ENCODE results near the gene FNDC10.

FNDC10 gene

GRCh38 chr1:1583347-1584010 lies 16.5 kb downstream of the FNDC10 start:
- H3K9ac ChIP-seq (ENCODE audit: low read depth in 1 of 2, low read length in 2 of 2): no peak overlapping the region
- H3K9me3 ChIP-seq (ENCODE audit: control insufficient read depth in 2 of 2, low read length in 2 of 2): no peaks in the 10 kb centered on the region
- H3K4me1 ChIP-seq (ENCODE audit: control insufficient read depth in 2 of 2, insufficient read depth in 2 of 2, low read length in 2 of 2): no peaks in the 10 kb centered on the region
- no peak overlapping the region for H3K4me3 ChIP-seq (ENCODE audit: low read length in 2 of 2)
- H3K36me3 ChIP-seq (ENCODE audit: control insufficient read depth in 2 of 2, insufficient read depth in 2 of 2, low read length in 2 of 2): no peaks in the 10 kb centered on the region
- peaks cover 3 to 13% of the 10 kb centered on the region in 2 donors for H3K27me3 ChIP-seq (ENCODE audit: control insufficient read depth in 2 of 2, insufficient read depth in 2 of 2, low read length in 2 of 2)
- no peak overlapping the region for H3K27ac ChIP-seq (ENCODE audit: low read depth in 2 of 2, low read length in 2 of 2)

- H3K36me3 ChIP-seq (ENCODE audit: control insufficient read depth in 2 of 2, insufficient read depth in 2 of 2, low read length in 2 of 2): no peaks in the 10 kb centered on the region
- no peaks in the 10 kb centered on the region for H3K4me1 ChIP-seq (ENCODE audit: control insufficient read depth in 2 of 2, insufficient read depth in 2 of 2, low read length in 2 of 2)
- H3K27me3 ChIP-seq (ENCODE audit: control insufficient read depth in 2 of 2, insufficient read depth in 2 of 2, low read length in 2 of 2): peaks cover 3 to 13% of the 10 kb centered on the region in 2 donors
- no peak overlapping the region for H3K9ac ChIP-seq (ENCODE audit: low read depth in 1 of 2, low read length in 2 of 2)
- no peak overlapping the region for H3K27ac ChIP-seq (ENCODE audit: low read depth in 2 of 2, low read length in 2 of 2)
- H3K4me3 ChIP-seq (ENCODE audit: low read length in 2 of 2): no peak overlapping the region
- no peaks in the 10 kb centered on the region for H3K9me3 ChIP-seq (ENCODE audit: control insufficient read depth in 2 of 2, low read length in 2 of 2)
These were observed 17.2 kb downstream of the FNDC10 start for GRCh38 chr1:1582585-1583346.

GRCh38 chr1:1578371-1578940 lies 21.5 kb downstream of the FNDC10 start:
- no peaks in the 10 kb centered on the region for H3K36me3 ChIP-seq (ENCODE audit: control insufficient read depth in 2 of 2, insufficient read depth in 2 of 2, low read length in 2 of 2)
- no peak overlapping the region for H3K4me3 ChIP-seq (ENCODE audit: low read length in 2 of 2)
- H3K27me3 ChIP-seq (ENCODE audit: control insufficient read depth in 2 of 2, insufficient read depth in 2 of 2, low read length in 2 of 2): peaks cover 0 to 6% of the 10 kb centered on the region in 2 donors
- no peak overlapping the region for H3K9ac ChIP-seq (ENCODE audit: low read depth in 1 of 2, low read length in 2 of 2)
- H3K4me1 ChIP-seq (ENCODE audit: control insufficient read depth in 2 of 2, insufficient read depth in 2 of 2, low read length in 2 of 2): peaks cover 12 to 14% of the 10 kb centered on the region in 2 donors
- no peaks in the 10 kb centered on the region for H3K9me3 ChIP-seq (ENCODE audit: control insufficient read depth in 2 of 2, low read length in 2 of 2)
- no peak overlapping the region for H3K27ac ChIP-seq (ENCODE audit: low read depth in 2 of 2, low read length in 2 of 2)

GRCh38 chr1:1577367-1578011 lies 22.4 kb downstream of the FNDC10 start:
- H3K9ac ChIP-seq (ENCODE audit: low read depth in 1 of 2, low read length in 2 of 2): peak overlapping the region in 1 of 2 donors; percentile 18
- H3K36me3 ChIP-seq (ENCODE audit: control insufficient read depth in 2 of 2, insufficient read depth in 2 of 2, low read length in 2 of 2): no peaks in the 10 kb centered on the region
- peak overlapping the region in 1 of 2 donors; percentile 9 for H3K27ac ChIP-seq (ENCODE audit: low read depth in 2 of 2, low read length in 2 of 2)

GRCh38 chr1:1574721-1575537 lies 25.0 kb downstream of the FNDC10 start, which contains the start of gene SSU72:
TSS of gene SSU72 (minus strand) at chr1:1574863. CDS start at chr1:1574557, 306 bp downstream.
- H3K4me1 ChIP-seq (ENCODE audit: control insufficient read depth in 2 of 2, insufficient read depth in 2 of 2, low read length in 2 of 2): peaks cover 14 to 19% of the 10 kb centered on the region in 2 donors
- peaks cover 7 to 8% of the 10 kb centered on the region in 2 donors for H3K36me3 ChIP-seq (ENCODE audit: control insufficient read depth in 2 of 2, insufficient read depth in 2 of 2, low read length in 2 of 2)
- peak within 1 kb of the TSS; percentile 99 for H3K27ac ChIP-seq (ENCODE audit: low read depth in 2 of 2, low read length in 2 of 2)
- H3K9me3 ChIP-seq (ENCODE audit: control insufficient read depth in 2 of 2, low read length in 2 of 2): no peaks in the 10 kb centered on the region
- peak within 1 kb of the TSS; percentile 99 to 100 for H3K9ac ChIP-seq (ENCODE audit: low read depth in 1 of 2, low read length in 2 of 2)
- H3K4me3 ChIP-seq (ENCODE audit: low read length in 2 of 2): peak within 1 kb of the TSS; percentile 94 to 99
- H3K27me3 ChIP-seq (ENCODE audit: control insufficient read depth in 2 of 2, insufficient read depth in 2 of 2, low read length in 2 of 2): no peaks in the 10 kb centered on the region

More at GRCh38 chr1:1577367-1578011, 22.4 kb downstream of the FNDC10 start:
- Histone ChIP-seq H3K27me3 (ENCODE audit: control insufficient read depth in 2 of 2, insufficient read depth in 2 of 2, low read length in 2 of 2) (peaks cover 0 to 3% of the 10 kb centered on the region in 2 donors), H3K4me1 (ENCODE audit: control insufficient read depth in 2 of 2, insufficient read depth in 2 of 2, low read length in 2 of 2) (peaks cover 14 to 17% of the 10 kb centered on the region in 2 donors), H3K9me3 (ENCODE audit: control insufficient read depth in 2 of 2, low read length in 2 of 2) (no peaks in the 10 kb centered on the region), H3K4me3 (ENCODE audit: low read length in 2 of 2) (no peak overlapping the region)

- Histone ChIP-seq H3K4me1 (ENCODE audit: control insufficient read depth in 2 of 2, insufficient read depth in 2 of 2, low read length in 2 of 2) (peaks cover 14 to 19% of the 10 kb centered on the region in 2 donors), H3K4me3 (ENCODE audit: low read length in 2 of 2) (peak overlapping the region; percentile 94 to 99), H3K36me3 (ENCODE audit: control insufficient read depth in 2 of 2, insufficient read depth in 2 of 2, low read length in 2 of 2) (peaks cover 8 to 15% of the 10 kb centered on the region in 2 donors), H3K27me3 (ENCODE audit: control insufficient read depth in 2 of 2, insufficient read depth in 2 of 2, low read length in 2 of 2) (no peaks in the 10 kb centered on the region), H3K9ac (ENCODE audit: low read depth in 1 of 2, low read length in 2 of 2) (peak overlapping the region; percentile 99 to 100), H3K27ac (ENCODE audit: low read depth in 2 of 2, low read length in 2 of 2) (peak overlapping the region; percentile 99), H3K9me3 (ENCODE audit: control insufficient read depth in 2 of 2, low read length in 2 of 2) (no peaks in the 10 kb centered on the region)
These were observed 25.9 kb downstream of the FNDC10 start for GRCh38 chr1:1573843-1574720.

- peaks cover 17 to 29% of the 10 kb centered on the region in 2 donors for H3K36me3 ChIP-seq (ENCODE audit: control insufficient read depth in 2 of 2, insufficient read depth in 2 of 2, low read length in 2 of 2)
- H3K9ac ChIP-seq (ENCODE audit: low read depth in 1 of 2, low read length in 2 of 2): no peak overlapping the region
- H3K27ac ChIP-seq (ENCODE audit: low read depth in 2 of 2, low read length in 2 of 2): no peak overlapping the region
- H3K9me3 ChIP-seq (ENCODE audit: control insufficient read depth in 2 of 2, low read length in 2 of 2): no peaks in the 10 kb centered on the region
- H3K4me1 ChIP-seq (ENCODE audit: control insufficient read depth in 2 of 2, insufficient read depth in 2 of 2, low read length in 2 of 2): peaks cover 3 to 8% of the 10 kb centered on the region in 2 donors
- no peaks in the 10 kb centered on the region for H3K27me3 ChIP-seq (ENCODE audit: control insufficient read depth in 2 of 2, insufficient read depth in 2 of 2, low read length in 2 of 2)
- H3K4me3 ChIP-seq (ENCODE audit: low read length in 2 of 2): no peak overlapping the region
These were observed 30.6 kb downstream of the FNDC10 start for GRCh38 chr1:1569341-1569740.

- Histone ChIP-seq H3K4me1 (ENCODE audit: control insufficient read depth in 2 of 2, insufficient read depth in 2 of 2, low read length in 2 of 2) (peaks cover 0 to 2% of the 10 kb centered on the region in 2 donors), H3K36me3 (ENCODE audit: control insufficient read depth in 2 of 2, insufficient read depth in 2 of 2, low read length in 2 of 2) (peaks cover 22 to 43% of the 10 kb centered on the region in 2 donors), H3K27me3 (ENCODE audit: control insufficient read depth in 2 of 2, insufficient read depth in 2 of 2, low read length in 2 of 2) (no peaks in the 10 kb centered on the region), H3K9ac (ENCODE audit: low read depth in 1 of 2, low read length in 2 of 2) (no peak overlapping the region), H3K27ac (ENCODE audit: low read depth in 2 of 2, low read length in 2 of 2) (no peak overlapping the region), H3K4me3 (ENCODE audit: low read length in 2 of 2) (no peak overlapping the region), H3K9me3 (ENCODE audit: control insufficient read depth in 2 of 2, low read length in 2 of 2) (no peaks in the 10 kb centered on the region)
These were observed 32.0 kb downstream of the FNDC10 start for GRCh38 chr1:1567891-1568291.

Data from mucosa of rectum (tissue), 2 donors.